Smooth muscle cell (in vitro differentiated cells): Measurements from ENCODE around the gene FMN2. TPM values are rescaled to one million over a fixed set of nuclear protein-coding genes. Genes with fewer than 3 reads are reported as not detected.

ENCODE experiments used
- DNase-seq: peaks from one replicate; lab custom pipeline; 2025; ENCODE audit not compliant: unreplicated experiment; lab: John Stamatoyannopoulos, UW
- H2AFZ ChIP-seq: fragments of 200-600 bp; sonication (generic); 2 replicates; pipeline ENCODE4 v1.6.0; 2016; ENCODE audit warnings: antibody characterized with exemption, low read depth, mild to moderate bottlenecking
- H3F3A ChIP-seq: fragments of 200-600 bp; sonication (generic); 2 replicates; pipeline ENCODE4 v1.6.0; 2017; ENCODE audit warnings: antibody characterized with exemption, low read depth
- H3K27ac ChIP-seq: fragments of 200-600 bp; sonication (generic); 2 replicates; pipeline ENCODE4 v1.5.1; 2016; ENCODE audit warnings: low read depth, mild to moderate bottlenecking
- H3K27me3 ChIP-seq: fragments of 200-600 bp; sonication (generic); 2 replicates; pipeline ENCODE4 v1.6.1; 2016; ENCODE audit warnings: low read depth, mild to moderate bottlenecking
- H3K36me3 ChIP-seq: fragments of 200-600 bp; sonication (generic); 2 replicates; pipeline ENCODE4 v1.5.1; 2016; ENCODE audit warnings: low read depth
- H3K4me1 ChIP-seq: fragments of 200-600 bp; sonication (generic); 2 replicates; pipeline ENCODE4 v1.5.1; 2016; ENCODE audit warnings: low read depth
- H3K4me2 ChIP-seq: fragments of 200-600 bp; sonication (generic); 2 replicates; pipeline ENCODE4 v1.6.0; 2016; ENCODE audit warnings: mild to moderate bottlenecking
- H3K4me3 ChIP-seq: fragments of 200-600 bp; sonication (generic); 2 replicates; pipeline ENCODE4 v1.5.1; 2016; ENCODE audit warnings: mild to moderate bottlenecking
- H3K79me2 ChIP-seq: fragments of 200-600 bp; sonication (generic); 2 replicates; pipeline ENCODE4 v1.6.0; 2016; ENCODE audit warnings: low read depth, mild to moderate bottlenecking
- H3K9ac ChIP-seq: fragments of 200-600 bp; sonication (generic); 2 replicates; pipeline ENCODE4 v1.6.0; 2016; ENCODE audit warnings: low read depth
- H3K9me3 ChIP-seq: fragments of 200-600 bp; sonication (generic); replicated peaks from 2 replicates; pipeline ENCODE4 v1.5.1; 2016; ENCODE audit warnings: low read depth
- H4K20me1 ChIP-seq: fragments of 200-600 bp; sonication (generic); 2 replicates; pipeline ENCODE4 v1.6.0; 2016; ENCODE audit warnings: low read depth
- WGBS: methylation state at CpG from one replicate; pipeline ENCODE4 v1.1.7; 2016; ENCODE audit warnings: low lambda C conversion rate; 5-methylcytosine and 5-hydroxymethylcytosine counted together
- polyA plus RNA-seq: library from polyadenylated mRNA; unstranded; fragments of >200 nt; fragmentation: Nextera tagmentation; extraction: Ambion mirVana; gene quantifications from 2 replicates; pipeline ENCODE4 v1.2.1, GENCODE V29; 2016
- total RNA-seq: library from RNA; depleted of rRNA; stranded (reverse); fragments of >200 nt; gene quantifications from 2 replicates; pipeline ENCODE4 v1.2.3, GENCODE V29; 2014
- TF ChIP-seq, protein P1 (sequence below): fragments of 200-600 bp; sonication (generic); IDR thresholded peaks from 2 replicates; pipeline ENCODE4 v1.5.1; 2017; ENCODE audit warnings: borderline replicate concordance, mild to moderate bottlenecking, antibody characterized with exemption; ENCODE audit not compliant: insufficient read depth, poor library complexity, severe bottlenecking

Gene FMN2
- total and polyA plus RNA-seq, 2 experiments from 2014 or later, result 1.9 to 6.2 TPM

DNA sequence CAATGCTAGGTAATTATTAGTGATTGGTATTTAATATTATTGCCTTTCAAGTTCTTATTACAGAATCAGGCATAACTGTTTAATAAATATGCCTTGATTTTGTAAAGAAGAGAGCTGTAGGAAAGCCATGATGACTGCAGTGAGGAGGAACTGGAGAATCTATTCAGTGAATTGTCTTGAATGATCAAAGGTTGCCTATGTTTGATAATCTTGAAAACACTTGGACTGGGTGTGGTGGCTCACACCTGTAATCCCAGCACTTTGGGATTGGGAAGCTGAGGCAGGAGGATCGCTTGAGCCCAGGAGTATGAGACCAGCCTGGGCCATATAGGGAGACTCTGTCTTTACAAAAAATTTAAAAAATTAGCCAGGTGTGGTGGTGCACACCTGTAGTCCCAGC lies 42.4 kb downstream of the FMN2 start:
- DNase-seq, result no peak
- H3K79me2 ChIP-seq, result no peaks in the 10 kb centered on the region
- H3K4me3 ChIP-seq, result no peak overlapping the region
- no peak overlapping the region for H2AFZ ChIP-seq
- H3K27me3 ChIP-seq, result no peaks in the 10 kb centered on the region
- H4K20me1 ChIP-seq, result no peaks in the 10 kb centered on the region
- H3K27ac ChIP-seq, result no peak overlapping the region
- no peaks in the 10 kb centered on the region for H3F3A ChIP-seq
- H3K36me3 ChIP-seq, result no peaks in the 10 kb centered on the region
- WGBS, result 89% methylated on average over 1 of the region's 1 CpG
- TF ChIP-seq, protein P1, sequence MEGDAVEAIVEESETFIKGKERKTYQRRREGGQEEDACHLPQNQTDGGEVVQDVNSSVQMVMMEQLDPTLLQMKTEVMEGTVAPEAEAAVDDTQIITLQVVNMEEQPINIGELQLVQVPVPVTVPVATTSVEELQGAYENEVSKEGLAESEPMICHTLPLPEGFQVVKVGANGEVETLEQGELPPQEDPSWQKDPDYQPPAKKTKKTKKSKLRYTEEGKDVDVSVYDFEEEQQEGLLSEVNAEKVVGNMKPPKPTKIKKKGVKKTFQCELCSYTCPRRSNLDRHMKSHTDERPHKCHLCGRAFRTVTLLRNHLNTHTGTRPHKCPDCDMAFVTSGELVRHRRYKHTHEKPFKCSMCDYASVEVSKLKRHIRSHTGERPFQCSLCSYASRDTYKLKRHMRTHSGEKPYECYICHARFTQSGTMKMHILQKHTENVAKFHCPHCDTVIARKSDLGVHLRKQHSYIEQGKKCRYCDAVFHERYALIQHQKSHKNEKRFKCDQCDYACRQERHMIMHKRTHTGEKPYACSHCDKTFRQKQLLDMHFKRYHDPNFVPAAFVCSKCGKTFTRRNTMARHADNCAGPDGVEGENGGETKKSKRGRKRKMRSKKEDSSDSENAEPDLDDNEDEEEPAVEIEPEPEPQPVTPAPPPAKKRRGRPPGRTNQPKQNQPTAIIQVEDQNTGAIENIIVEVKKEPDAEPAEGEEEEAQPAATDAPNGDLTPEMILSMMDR, result no peak
- H3K4me2 ChIP-seq, result no peak overlapping the region
- H3K9me3 ChIP-seq, result no peaks in the 10 kb centered on the region
- H3K9ac ChIP-seq, result no peak overlapping the region
- H3K4me1 ChIP-seq, result no peaks in the 10 kb centered on the region

DNA sequence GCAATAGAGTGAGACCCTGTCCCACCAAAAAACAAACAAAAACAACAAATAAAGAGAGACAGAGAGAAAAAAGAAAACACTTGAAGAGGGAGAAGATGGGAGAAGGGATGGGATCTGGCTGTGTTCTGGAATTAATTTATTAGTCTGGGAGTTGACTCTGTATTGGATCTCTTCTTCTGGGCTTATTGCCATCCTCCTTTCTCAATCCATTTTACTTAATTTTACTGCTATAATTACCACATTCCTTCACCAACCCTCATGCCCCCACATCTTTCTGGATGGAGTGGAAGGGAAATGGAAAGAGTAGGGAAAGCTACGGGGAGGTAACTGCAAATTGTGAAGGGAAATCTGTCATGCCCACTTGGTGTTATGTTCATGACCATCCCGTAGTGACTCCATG lies 42.9 kb downstream of the FMN2 start:
- H3K4me3 ChIP-seq, result no peak overlapping the region
- H3K79me2 ChIP-seq, result no peaks in the 10 kb centered on the region
- H3K36me3 ChIP-seq, result no peaks in the 10 kb centered on the region
- H3K9me3 ChIP-seq, result no peaks in the 10 kb centered on the region
- no peak for DNase-seq
- no peaks in the 10 kb centered on the region for H3K4me1 ChIP-seq
- H2AFZ ChIP-seq, result no peak overlapping the region
- H3K27ac ChIP-seq, result no peak overlapping the region
- TF ChIP-seq, protein P1, result no peak
- H4K20me1 ChIP-seq, result no peaks in the 10 kb centered on the region
- no peaks in the 10 kb centered on the region for H3F3A ChIP-seq
- 89% methylated on average over 2 of the region's 2 CpGs for WGBS
- H3K9ac ChIP-seq, result no peak overlapping the region
- H3K27me3 ChIP-seq, result no peaks in the 10 kb centered on the region
- no peak overlapping the region for H3K4me2 ChIP-seq

DNA sequence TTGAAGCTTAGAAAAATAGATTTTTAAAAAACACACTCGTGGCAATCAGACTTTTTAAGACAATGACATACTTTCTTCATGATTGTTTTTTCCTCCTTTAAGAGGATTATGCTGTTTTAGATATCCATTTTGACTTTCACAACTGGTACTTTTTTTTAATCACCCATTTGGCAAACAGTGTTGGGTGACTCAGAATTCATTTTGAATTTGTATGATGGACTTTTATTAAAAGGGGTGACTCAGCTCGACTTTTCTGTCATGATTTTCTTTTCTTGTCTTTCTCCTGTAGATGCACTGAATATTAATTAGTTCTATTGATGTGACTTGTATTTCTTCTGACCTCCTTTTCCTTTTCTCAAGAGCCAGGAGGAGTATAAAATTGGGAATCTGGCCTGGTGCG lies 44.7 kb downstream of the FMN2 start:
- no peak overlapping the region for H3K27ac ChIP-seq
- no peak overlapping the region for H3K9ac ChIP-seq
- no peak overlapping the region for H2AFZ ChIP-seq
- H3K4me1 ChIP-seq, result no peaks in the 10 kb centered on the region
- no peaks in the 10 kb centered on the region for H3K36me3 ChIP-seq
- no peak overlapping the region for H3K4me3 ChIP-seq
- H4K20me1 ChIP-seq, result no peaks in the 10 kb centered on the region
- H3F3A ChIP-seq, result no peaks in the 10 kb centered on the region
- H3K27me3 ChIP-seq, result no peaks in the 10 kb centered on the region
- H3K9me3 ChIP-seq, result no peaks in the 10 kb centered on the region
- DNase-seq, result no peak
- no peak overlapping the region for H3K4me2 ChIP-seq
- TF ChIP-seq, protein P1, result no peak
- WGBS, result 93% methylated on average over 3 of the region's 3 CpGs
- H3K79me2 ChIP-seq, result no peaks in the 10 kb centered on the region

DNA sequence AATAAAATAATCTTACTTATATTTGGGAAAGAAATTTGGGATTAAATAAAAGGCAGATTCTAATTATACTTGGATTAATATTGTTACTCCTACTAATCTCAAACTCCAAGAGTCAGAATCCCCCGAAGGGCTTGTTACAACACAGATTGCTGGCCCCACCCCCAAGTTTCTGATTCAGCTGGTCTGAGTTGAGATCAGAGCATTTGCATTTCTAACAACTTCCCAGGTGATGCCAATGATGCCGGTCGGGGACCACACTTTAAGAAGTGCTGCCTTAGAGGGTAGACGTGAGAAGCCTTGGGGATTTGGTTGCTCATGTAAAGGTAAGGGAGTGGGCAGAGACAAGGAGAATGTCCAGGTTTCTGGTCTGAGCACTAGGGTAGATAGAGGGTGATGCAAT lies 47.2 kb downstream of the FMN2 start:
- H2AFZ ChIP-seq, result no peak overlapping the region
- no peaks in the 10 kb centered on the region for H4K20me1 ChIP-seq
- TF ChIP-seq, protein P1, result no peak
- H3K4me1 ChIP-seq, result no peaks in the 10 kb centered on the region
- DNase-seq, result no peak
- H3K27me3 ChIP-seq, result no peaks in the 10 kb centered on the region
- no peak overlapping the region for H3K4me3 ChIP-seq
- no peaks in the 10 kb centered on the region for H3K9me3 ChIP-seq
- no peak overlapping the region for H3K27ac ChIP-seq
- no peaks in the 10 kb centered on the region for H3F3A ChIP-seq
- no peaks in the 10 kb centered on the region for H3K36me3 ChIP-seq
- no peak overlapping the region for H3K4me2 ChIP-seq
- H3K9ac ChIP-seq, result no peak overlapping the region
- WGBS, result 52% methylated on average over 4 of the region's 4 CpGs
- H3K79me2 ChIP-seq, result no peaks in the 10 kb centered on the region
